CD14-positive monocyte (primary cell): ENCODE measurements around the gene WDR7. TPM values are rescaled to one million over a fixed set of nuclear protein-coding genes. Genes with fewer than 3 reads are reported as not detected.

Experiments used
- DNase-seq, 3 donors: peaks; one replicate each; pipeline ENCODE4 v3.0.0-alpha.2; 2011 to 2022
- H2AFZ ChIP-seq: 2 replicates; pipeline ENCODE4 v1.6.0; 2012; ENCODE audit warnings: mild to moderate bottlenecking, low read depth, low read length, inconsistent platforms; ENCODE audit not compliant: insufficient read depth, poor library complexity, severe bottlenecking
- H3K27ac ChIP-seq, 2 donors: 1 replicate in 1 of 2; 2 replicates in 1 of 2; pipeline ENCODE4 v1.5.1; 2012 to 2013; ENCODE audit warnings: low read length in 2 of 2, control low read depth in 1 of 2, inconsistent platforms in 1 of 2, low read depth in 1 of 2, mild to moderate bottlenecking in 1 of 2
- H3K27me3 ChIP-seq, 2 donors: one replicate each; pipeline versions ENCODE4 v1.6.0 to v1.6.1; 2011 to 2013; ENCODE audit warnings: low read length in 2 of 2; ENCODE audit not compliant: control insufficient read depth in 2 of 2, insufficient read depth in 2 of 2
- H3K36me3 ChIP-seq, 2 donors: replicated peaks in 1 of 2; 1 replicate in 1 of 2; 2 replicates in 1 of 2; pipeline versions ENCODE4 v1.5.1 to v1.6.1; 2012 to 2013; ENCODE audit warnings: low read length in 2 of 2, control low read depth in 1 of 2, inconsistent platforms in 1 of 2, mild to moderate bottlenecking in 1 of 2; ENCODE audit not compliant: insufficient read depth in 2 of 2, control insufficient read depth in 1 of 2
- H3K4me1 ChIP-seq, 2 donors: 1 replicate in 1 of 2; 2 replicates in 1 of 2; pipeline versions ENCODE4 v1.5.1 to v1.6.1; 2012 to 2013; ENCODE audit warnings: low read length in 2 of 2, control low read depth in 1 of 2, inconsistent platforms in 1 of 2, mild to moderate bottlenecking in 1 of 2, moderate library complexity in 1 of 2; ENCODE audit not compliant: insufficient read depth in 2 of 2, control insufficient read depth in 1 of 2
- H3K4me2 ChIP-seq: replicated peaks from 2 replicates; pipeline ENCODE3; 2012; ENCODE audit warnings: low read length, moderate library complexity, mild to moderate bottlenecking; ENCODE audit not compliant: poor library complexity, severe bottlenecking; ENCODE audit errors: extremely low read depth
- H3K4me3 ChIP-seq, 3 experiments: fragments of 200-600 bp in 1 of 3; sonication (generic) in 1 of 3; replicated peaks in 1 of 3; 1 replicate in 2 of 3; 2 replicates in 1 of 3; pipeline ENCODE4 v1.5.1; 2011 to 2013; ENCODE audit warnings: low read length in 3 of 3, mild to moderate bottlenecking in 3 of 3, control low read depth in 2 of 3, low read depth in 2 of 3, inconsistent platforms in 1 of 3, moderate library complexity in 1 of 3
- H3K79me2 ChIP-seq: 2 replicates; pipeline ENCODE4 v1.6.0; 2012; ENCODE audit warnings: mild to moderate bottlenecking, control low read depth, inconsistent platforms, low read length, moderate library complexity; ENCODE audit not compliant: insufficient read depth
- H3K9ac ChIP-seq: 2 replicates; pipeline ENCODE4 v1.6.0; 2017; ENCODE audit warnings: low read length, mild to moderate bottlenecking; ENCODE audit not compliant: insufficient read depth, poor library complexity, severe bottlenecking
- H3K9me3 ChIP-seq, 2 donors: replicated peaks in 1 of 2; 1 replicate in 1 of 2; 2 replicates in 1 of 2; pipeline versions ENCODE4 v1.5.1 to v1.6.1; 2012 to 2013; ENCODE audit warnings: low read length in 2 of 2, control low read depth in 1 of 2; ENCODE audit not compliant: control insufficient read depth in 1 of 2, insufficient read depth in 1 of 2
- H4K20me1 ChIP-seq: 2 replicates; pipeline ENCODE4 v1.6.0; 2012; ENCODE audit warnings: mild to moderate bottlenecking, low read length, control low read depth, moderate library complexity; ENCODE audit not compliant: insufficient read depth
- H3K27ac Mint-ChIP-seq, 7 donors: one replicate each; pipeline ENCODE4 v1.8.0; 2020; ENCODE audit warnings: mild to moderate bottlenecking in 7 of 7, mixed read lengths in 7 of 7, moderate library complexity in 6 of 7, inconsistent platforms in 2 of 7
- H3K27me3 Mint-ChIP-seq, 3 donors: one replicate each; pipeline ENCODE4 v1.8.0; 2021 to 2022; ENCODE audit warnings: low read depth in 3 of 3, mild to moderate bottlenecking in 3 of 3, mixed read lengths in 3 of 3, moderate library complexity in 3 of 3, inconsistent platforms in 1 of 3
- H3K36me3 Mint-ChIP-seq, 2 donors: one replicate each; pipeline ENCODE4 v1.8.0; 2020; ENCODE audit warnings: mixed read lengths in 2 of 2, inconsistent platforms in 1 of 2, mild to moderate bottlenecking in 1 of 2
- H3K4me1 Mint-ChIP-seq: one replicate; pipeline ENCODE4 v1.8.0; 2020; ENCODE audit warnings: mild to moderate bottlenecking, mixed read lengths
- H3K4me3 Mint-ChIP-seq, 2 donors: one replicate each; pipeline ENCODE4 v1.8.0; 2020; ENCODE audit warnings: mild to moderate bottlenecking in 2 of 2, mixed read lengths in 2 of 2, moderate library complexity in 1 of 2
- H3K9me3 Mint-ChIP-seq, 7 donors: one replicate each; pipeline ENCODE4 v1.8.0; 2020 to 2022; ENCODE audit warnings: mixed read lengths in 7 of 7, mild to moderate bottlenecking in 6 of 7, moderate library complexity in 6 of 7, inconsistent platforms in 2 of 7
- CTCF ChIP-seq: fragments of 200-600 bp; IDR thresholded peaks from one replicate; pipeline ENCODE4 v1.8.0; 2022; ENCODE audit warnings: antibody characterized with exemption, mild to moderate bottlenecking
- WGBS: methylation state at CpG from one replicate; pipeline ENCODE4 v1.1.5; 2013; ENCODE audit warnings: missing lambda C conversion rate; ENCODE audit not compliant: insufficient coverage; 5-methylcytosine and 5-hydroxymethylcytosine counted together
- intact Hi-C, 2 donors: fragments of 100-400 bp; cut with micrococcal nuclease; formaldehyde crosslinking; loops; one replicate each; pipeline versions ENCODE4 v1.15.0 to v1.15.1; 2023
- polyA plus RNA-seq, 3 donors: library from polyadenylated mRNA; depleted of rRNA in 1 of 3; unstranded in 2 of 3; stranded (reverse) in 1 of 3; fragments of 300-500 nt in 2 of 3; fragments of >200 nt in 1 of 3; fragmentation: Illumina TruSeq in 2 of 3; gene quantifications; 1 replicate in 2 of 3; 2 replicates in 1 of 3; pipeline ENCODE4 v1.2.3, GENCODE V29; 2012 to 2021

WDR7 gene
- polyA plus RNA-seq, 3 donors, result 9.1 to 23.6 (median 9.5) TPM

- Mint-ChIP-seq H3K4me1 (no peaks in the 10 kb centered on the region), H3K36me3 (peaks cover 18 to 30% of the 10 kb centered on the region in 2 donors), H3K4me3 (no peak overlapping the region), H3K9me3 (no peaks in the 10 kb centered on the region), H3K27me3 (no peaks in the 10 kb centered on the region), H3K27ac (peak overlapping the region in 1 of 7 donors; percentile 42)
- Histone ChIP-seq H2AFZ (no peak overlapping the region), H3K27me3 (no peaks in the 10 kb centered on the region), H3K9ac (no peak overlapping the region), H3K4me2 (no peak overlapping the region), H3K36me3 (peaks cover 19 to 26% of the 10 kb centered on the region in 2 donors), H3K9me3 (no peaks in the 10 kb centered on the region), H3K79me2 (no peaks in the 10 kb centered on the region), H4K20me1 (no peaks in the 10 kb centered on the region), H3K4me1 (no peaks in the 10 kb centered on the region), H3K27ac (no peak overlapping the region), H3K4me3 (no peak overlapping the region)
- intact Hi-C loops, result no loop called here
- TF ChIP-seq CTCF, result no peak
- no peak for DNase-seq
- no CpG with 5 or more reads among the region's 5 CpGs for WGBS
Measured at GRCh38 chr18:56715121-56715520, 64.0 kb downstream of the WDR7 start.

GRCh38 chr18:56716692-56717146 lies 65.6 kb downstream of the WDR7 start:
- TF ChIP-seq CTCF, result no peak
- peaks cover 23 to 33% of the 10 kb centered on the region in 2 donors for H3K36me3 ChIP-seq
- no peak overlapping the region for H3K4me3 ChIP-seq
- WGBS, result no CpG with 5 or more reads among the region's 2 CpGs
- no peaks in the 10 kb centered on the region for H3K9me3 Mint-ChIP-seq
- intact Hi-C loops, result no loop called here
- no peak overlapping the region for H3K27ac ChIP-seq
- H3K9ac ChIP-seq, result no peak overlapping the region
- no peak overlapping the region for H2AFZ ChIP-seq
- H3K4me1 Mint-ChIP-seq, result no peaks in the 10 kb centered on the region
- peaks cover 21 to 34% of the 10 kb centered on the region in 2 donors for H3K36me3 Mint-ChIP-seq
- H3K9me3 ChIP-seq, result no peaks in the 10 kb centered on the region
- no peaks in the 10 kb centered on the region for H3K27me3 ChIP-seq
- H4K20me1 ChIP-seq, result no peaks in the 10 kb centered on the region
- no peak for DNase-seq
- H3K4me2 ChIP-seq, result no peak overlapping the region
- H3K4me1 ChIP-seq, result no peaks in the 10 kb centered on the region
- H3K79me2 ChIP-seq, result no peaks in the 10 kb centered on the region
- H3K27me3 Mint-ChIP-seq, result no peaks in the 10 kb centered on the region
- H3K4me3 Mint-ChIP-seq, result no peak overlapping the region
- H3K27ac Mint-ChIP-seq, result no peak overlapping the region
